SIG-M5 treated with dmso at 0.1 percent for 504 hours (cell line): ENCODE measurements around the gene FAIM2.

Experiments
- DNase-seq: peaks from one replicate; lab custom pipeline; 2025; ENCODE audit not compliant: unreplicated experiment; lab: John Stamatoyannopoulos, UW

FAIM2 gene

DNA sequence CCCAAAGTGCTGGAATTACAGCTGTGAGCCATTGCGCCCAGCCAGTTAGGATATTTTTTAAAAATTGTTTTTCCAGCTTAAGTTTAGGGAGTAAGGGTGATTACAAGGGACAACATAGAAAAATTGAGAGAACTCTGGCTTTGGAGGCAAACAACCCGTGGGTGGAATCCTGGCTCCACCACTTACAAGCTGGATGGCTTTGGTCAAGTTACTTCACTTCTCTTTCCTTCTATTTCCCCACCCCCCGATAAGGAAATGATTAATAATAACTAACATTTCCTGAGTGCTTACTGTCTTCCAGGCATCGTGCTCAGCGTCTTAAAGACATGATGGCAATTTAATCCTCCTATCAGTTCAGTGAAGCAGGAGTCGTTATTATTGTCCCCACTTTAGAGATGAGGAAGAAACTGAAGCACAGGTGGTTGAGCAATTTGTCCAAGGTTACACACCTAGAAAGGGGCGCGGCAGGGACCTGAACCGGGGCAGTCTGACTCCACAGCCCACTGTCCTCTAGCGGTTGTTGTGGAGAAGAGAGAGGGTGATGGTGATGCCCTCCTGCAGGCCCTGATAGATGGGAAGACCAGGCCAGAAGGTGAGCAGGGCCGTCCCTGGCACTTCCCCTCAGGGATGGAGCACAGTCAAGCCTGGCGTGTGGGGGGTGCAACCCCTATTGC is 16.7 kb upstream of the FAIM2 start:
- no peak for DNase-seq

DNA sequence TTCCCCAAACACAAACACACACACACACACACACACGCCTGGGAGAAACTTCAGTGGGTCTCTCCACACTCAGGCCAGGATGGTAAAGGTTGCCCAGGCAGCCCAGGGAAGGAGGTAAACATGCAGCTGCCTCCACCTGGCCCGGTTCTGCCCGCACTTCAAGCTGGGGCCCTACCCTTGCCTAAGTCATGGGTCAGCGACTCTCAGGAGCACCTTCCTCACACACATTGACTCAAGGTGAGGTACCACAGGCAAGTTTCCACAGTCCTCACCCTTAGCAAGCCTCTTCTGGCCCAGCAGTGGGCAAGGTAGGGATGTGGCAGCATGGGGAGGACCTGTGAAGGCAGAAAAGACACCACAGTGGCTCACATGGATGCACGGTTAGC is 14.1 kb upstream of the FAIM2 start:
- DNase-seq: no peak

DNA sequence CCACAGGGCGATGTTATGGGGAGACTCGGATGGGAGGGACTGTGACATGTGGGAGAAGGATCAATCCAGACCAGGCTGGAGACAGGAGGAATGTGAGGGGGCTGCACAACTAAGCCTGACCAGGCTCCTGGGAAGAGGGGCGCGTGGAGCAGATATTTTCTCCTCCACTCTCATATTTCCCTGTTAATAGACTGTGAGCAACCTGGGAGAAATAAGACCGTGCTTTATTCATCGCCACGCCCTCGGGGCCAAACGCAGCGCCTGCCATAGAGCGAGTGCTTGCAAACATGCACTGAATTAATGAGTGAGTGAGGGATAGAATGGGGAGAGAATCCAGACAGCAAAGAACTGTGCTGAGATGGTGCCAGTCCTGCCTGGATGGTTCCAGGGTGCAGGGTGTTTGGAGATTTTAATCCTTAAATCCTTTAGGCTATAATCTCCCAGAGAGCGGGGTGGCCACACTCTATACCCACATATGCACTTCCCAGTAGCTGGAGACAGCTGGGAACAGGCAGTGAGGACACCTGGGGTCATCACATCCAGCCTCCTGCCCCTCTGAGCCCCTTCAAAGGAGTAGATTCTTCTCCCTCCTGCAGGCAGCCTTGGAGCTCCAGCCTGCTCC is 13.6 kb upstream of the FAIM2 start:
- no peak for DNase-seq

DNA sequence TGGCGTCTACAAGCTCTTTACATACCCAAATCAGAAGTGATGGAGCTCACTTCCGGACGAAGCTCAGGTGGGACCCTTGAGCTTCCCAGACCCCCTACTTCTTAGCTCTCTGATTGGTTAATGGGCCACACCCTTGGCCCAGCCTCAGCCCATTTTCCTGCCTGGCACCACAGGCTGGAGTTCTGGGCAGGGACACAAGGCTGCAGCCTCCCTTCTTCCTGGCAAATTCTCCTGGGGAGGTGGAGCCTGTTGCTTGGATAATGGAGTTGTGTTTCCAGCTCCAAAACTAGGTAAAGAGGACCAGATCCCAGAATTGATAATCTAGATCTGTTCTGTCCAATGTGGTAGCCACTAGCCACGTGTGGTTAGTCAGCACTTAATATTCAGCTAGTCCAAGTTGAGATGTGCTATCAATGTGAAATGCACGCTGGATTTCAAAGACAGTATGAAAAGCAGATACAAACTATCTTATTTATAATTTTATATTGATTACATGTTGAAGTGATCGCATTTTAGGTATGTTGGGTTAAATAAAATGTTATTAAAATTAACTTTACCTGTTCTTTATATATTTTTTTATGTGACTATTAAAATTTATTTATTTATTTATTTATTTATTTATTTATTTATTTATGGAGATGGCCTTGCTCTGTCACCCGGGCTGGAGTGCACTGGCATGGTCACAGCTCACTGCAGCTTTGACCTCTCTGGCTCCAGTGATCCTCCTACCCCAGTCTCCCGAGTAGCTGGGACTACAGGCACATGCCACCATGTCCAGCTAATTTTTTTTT is 12.6 kb upstream of the FAIM2 start:
- no peak for DNase-seq

DNA sequence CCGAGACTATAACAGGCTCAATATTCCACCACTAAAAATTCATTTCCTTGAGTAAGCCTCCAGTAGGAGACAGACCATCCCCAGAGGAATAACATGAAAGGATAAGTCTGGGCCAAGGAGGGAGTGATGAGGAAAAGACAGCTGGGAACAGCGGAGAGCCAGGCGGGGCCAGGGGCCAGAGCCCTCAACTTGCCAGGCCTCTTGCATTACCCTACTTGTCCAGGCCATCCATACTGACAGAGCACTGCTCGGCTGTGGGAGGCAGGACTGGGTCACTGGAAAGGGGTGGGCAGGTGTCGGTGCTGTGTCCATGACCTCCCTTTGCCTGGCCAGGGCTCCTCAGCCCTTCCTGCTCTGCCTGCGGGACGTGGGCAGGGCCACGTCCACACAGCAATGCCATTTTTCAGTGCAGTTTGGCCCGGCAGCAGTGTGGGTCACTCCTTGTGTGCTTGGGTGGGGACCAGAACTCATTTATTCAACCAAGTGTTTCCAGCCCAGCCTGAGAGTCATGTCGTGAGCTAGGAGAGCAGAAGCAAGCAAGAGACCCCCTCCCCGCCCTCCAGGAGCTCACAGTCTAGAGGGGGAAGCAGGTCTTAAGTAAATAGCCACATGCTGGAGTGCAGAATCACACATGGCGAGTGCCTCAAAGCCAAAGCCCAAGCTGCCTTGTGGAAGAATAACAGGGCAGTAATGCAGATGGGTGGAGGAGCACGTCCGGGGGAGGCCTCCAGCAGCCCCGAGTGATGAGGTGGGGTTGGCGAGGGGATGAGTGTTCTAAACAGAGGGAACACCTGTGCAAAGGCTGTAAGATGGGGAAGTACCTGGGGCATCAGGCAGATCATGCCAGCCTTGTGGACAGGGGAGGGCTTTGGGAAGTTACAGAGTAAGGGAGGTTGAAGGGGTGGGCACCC is 8.9 kb upstream of the FAIM2 start:
- no peak for DNase-seq

DNA sequence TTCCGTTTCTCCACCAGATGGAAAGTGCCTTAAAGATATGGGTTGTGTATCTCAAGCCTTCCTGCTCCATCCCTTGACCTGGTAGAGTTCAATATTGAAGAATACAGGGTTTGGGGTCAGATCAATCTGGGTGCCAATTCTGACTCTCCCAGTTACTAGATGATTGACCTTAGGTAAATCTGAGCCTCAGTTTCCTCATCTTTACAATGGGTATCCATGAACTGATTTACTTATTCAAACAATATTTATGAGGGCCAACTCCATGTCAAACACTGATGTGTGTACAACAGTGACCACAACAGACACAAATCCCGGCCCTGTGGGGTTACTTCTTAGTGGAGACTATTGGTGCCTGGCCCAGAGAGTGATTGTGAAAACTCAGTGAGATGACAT is 7.5 kb upstream of the FAIM2 start:
- no peak for DNase-seq

DNA sequence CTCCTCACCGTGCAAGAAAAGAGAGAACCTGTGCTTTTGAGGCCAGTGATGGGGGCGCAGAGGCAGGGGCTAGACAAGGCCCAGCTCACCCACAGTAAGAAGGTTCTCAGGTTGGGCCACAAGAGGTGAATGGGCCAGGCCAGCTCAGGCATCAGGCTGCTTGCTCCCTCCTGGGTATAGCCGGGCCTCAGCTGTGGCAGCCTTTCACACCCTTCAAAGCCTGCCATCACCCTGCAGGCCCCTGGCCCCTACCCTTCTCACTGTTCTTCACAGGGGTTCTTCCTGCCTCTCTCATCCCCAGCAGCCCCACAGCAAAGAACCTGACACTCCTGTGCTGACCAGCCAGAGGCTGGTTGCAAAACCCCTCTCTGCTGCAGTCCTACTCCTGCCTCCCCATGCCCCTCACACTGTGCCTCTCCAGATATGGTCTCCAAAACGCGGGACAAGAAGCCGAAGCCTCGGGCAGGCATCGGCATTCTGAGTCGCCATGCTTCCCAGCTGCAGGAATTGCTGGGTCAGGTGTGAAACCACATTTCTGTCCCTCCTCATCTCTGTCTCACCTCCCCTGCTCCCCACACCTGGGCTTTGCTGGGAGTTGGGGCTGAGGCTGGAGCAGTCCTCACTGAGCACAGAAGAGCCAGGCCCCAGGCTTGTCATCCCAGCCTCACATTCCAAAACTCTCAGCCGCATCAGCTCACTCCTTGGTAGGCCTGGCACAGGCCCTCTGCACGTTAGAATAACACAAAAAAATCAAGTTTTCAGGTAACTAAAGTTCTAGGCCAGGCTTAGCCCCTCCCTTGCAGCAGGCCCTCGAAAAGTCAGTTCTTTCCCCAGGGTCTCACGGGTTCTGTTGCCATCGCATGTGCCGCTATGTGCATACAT is 6.9 kb upstream of the FAIM2 start:
- no peak for DNase-seq

DNA sequence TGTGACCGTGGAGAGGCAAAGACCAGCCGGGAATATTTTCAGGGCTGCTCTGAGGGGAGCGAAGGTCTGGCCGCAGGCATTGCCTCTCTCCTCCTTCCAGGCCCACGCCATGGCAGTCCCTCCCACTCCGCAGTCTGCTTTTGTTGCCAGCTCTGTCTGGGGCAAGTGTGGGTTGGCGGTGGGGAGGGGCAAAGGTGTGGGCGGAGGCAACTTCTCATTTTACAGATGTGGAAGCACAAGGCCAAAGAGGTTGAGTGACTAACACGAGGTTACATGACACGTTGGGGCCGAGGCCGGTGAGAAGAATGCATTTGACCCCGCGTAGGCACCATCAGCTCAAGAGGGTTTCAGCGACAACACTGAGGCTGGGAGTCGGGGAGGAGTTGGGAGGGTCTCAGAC is 6.1 kb upstream of the FAIM2 start:
- peak; percentile 32 for DNase-seq

DNA sequence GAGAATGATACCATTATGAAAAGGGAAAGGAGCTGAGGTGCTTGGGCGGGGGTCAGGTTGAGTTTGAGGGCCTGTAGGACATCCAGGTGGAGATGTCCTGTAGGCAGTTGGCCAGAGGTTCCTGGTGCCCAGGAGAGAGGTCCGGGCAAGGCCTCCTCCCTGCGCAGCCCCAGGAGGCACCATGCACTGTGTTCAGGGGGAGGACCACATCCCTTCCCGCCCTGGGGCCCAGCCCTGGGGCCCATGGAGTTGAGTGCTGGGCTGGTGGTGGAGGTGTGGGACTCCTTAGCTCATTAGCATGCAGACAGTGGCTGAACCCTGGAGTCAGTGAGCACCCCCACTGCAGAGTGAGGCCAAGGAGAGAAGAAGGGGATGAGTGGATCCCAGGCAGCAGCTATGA is 5.7 kb upstream of the FAIM2 start:
- DNase-seq: no peak

DNA sequence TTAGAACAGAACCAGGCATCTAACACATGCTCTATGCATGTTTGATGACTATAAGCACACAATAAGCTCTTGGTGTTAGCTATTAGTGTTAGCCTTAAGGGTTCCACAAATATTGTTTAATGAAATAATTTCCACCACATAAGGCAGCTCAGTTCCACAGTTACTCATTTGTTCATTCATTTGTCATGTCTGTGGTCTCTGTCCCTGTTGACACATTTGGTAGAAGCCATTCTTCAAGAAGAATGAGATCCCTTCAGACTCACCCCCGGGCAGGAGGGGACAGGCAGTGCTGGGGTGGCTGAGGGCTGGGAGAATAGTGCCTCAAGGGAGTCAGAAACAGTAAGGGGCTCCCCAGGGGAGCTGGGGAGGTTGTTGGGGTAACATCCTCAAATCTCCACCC is 3.7 kb upstream of the FAIM2 start:
- DNase-seq: no peak

DNA sequence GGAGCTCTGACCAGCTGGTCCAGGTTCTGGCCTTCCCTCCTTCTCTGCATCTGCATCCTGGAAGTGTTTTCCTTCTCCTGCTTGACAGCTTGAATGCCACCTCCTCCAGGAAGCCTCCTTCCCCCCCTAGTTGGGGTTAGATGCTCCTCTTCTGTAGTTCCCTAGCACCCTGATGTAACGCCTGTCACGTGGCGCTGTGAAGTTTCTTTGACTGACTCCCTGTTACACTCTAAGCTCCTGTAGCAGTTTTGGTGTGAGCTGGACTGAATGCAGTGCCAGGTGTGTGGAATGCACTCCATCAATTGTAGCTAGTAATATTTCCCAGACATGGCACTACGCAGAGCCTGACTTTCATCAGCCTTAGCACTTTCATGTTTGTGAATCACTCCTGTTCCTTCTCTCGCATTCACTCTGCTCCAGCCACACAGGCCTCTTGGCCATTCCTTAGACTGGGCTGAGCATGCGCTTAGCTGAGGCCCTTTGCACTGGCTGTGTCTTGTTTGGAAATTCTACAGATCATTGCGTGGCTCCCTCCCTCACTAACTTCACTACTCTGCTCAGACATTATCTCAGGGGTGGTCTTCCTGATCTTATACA is 2.1 kb upstream of the FAIM2 start:
- DNase-seq: no peak

DNA sequence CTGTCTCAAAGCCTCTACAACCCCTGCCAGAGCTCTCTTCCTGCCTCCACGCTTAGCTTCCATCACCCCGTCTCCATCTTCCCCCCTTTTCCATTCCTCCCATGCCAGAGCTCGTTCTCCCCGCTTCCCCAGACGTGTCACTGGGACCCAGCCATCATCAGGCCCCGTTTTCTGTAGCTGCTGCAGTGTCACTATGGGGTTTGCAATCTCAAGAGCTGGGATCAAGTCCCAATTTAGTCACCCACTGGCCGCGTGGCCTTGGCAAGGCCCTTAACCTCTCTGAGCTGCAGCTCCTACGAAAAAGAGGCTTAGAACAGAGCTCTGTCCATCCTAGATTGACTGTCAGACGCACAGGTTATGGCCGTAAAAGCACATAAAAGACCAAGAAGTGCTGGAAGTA is 901 bp upstream of the FAIM2 start:
- DNase-seq: no peak

DNA sequence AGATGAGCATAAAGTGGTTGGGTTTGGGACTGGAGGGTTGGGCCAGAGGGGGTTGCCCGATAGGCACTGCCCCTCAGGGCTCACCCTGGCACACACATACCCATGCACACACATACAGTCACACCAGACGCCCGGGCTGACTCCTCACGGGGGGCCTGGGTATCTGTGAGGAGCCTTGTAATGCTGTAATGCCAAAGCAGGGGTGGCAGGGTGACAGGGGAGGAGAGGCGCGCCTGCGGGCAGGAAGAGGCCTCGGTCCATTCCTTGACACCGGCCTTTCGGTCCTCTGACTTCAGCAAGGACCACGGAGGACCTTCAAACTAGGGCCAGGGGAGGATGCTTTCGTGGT is 375 bp downstream of the FAIM2 start:
- no peak for DNase-seq

GRCh38 chr12:49902399-49903350 is 1.0 kb downstream of the FAIM2 start:
- DNase-seq: no peak

GRCh38 chr12:49901986-49902385 is 1.7 kb downstream of the FAIM2 start:
- no peak for DNase-seq

- DNase-seq: no peak
These were observed 2.7 kb downstream of the FAIM2 start for GRCh38 chr12:49901026-49901425.

DNA sequence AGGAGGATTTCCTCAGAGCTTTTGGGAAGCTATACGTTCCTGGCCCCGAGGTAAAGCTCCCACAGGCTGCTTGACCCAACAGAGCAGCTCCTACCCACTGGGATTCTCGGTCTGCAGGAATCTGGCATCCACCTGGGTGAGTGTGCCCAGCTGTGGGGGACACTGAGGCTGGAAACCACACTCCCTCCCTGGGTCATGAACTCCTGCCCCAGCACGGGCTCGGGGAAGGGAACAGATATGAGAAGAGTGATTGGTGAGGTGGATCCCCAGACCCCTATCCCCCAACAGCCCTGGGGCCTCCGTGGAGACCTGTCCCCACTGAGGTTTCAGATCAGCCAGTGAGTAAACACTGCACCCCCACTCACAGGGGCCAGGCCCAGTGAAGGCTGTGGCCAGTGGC is 3.3 kb downstream of the FAIM2 start:
- DNase-seq: no peak

- no peak for DNase-seq
These were observed 3.8 kb downstream of the FAIM2 start for GRCh38 chr12:49899921-49900320.

- DNase-seq: no peak
These were observed 4.3 kb downstream of the FAIM2 start for GRCh38 chr12:49899286-49899843.
